Hindlimb muscle (tissue), 1 donor: ENCODE data around the gene COPG1. TPM values are rescaled to one million over a fixed set of nuclear protein-coding genes. Genes with fewer than 3 reads are reported as not detected.
A peak's percentile ranks its signal among the peaks of the same experiment; 100 is the strongest.

Experiments used
- DNase-seq: peaks from one replicate; pipeline ENCODE4 v3.0.0-alpha.2; 2013
- polyA plus RNA-seq: library from polyadenylated mRNA; unstranded; fragments of 120-200 nt; gene quantifications from one replicate; pipeline ENCODE4 v1.2.1, GENCODE V29; 2013; ENCODE audit not compliant: insufficient read length

Gene COPG1
- polyA plus RNA-seq, 1 donor = 103 TPM

GRCh38 chr3:129314386-129315222, 65.2 kb downstream of the COPG1 start:
- DNase-seq = peak; percentile 94

- no peak for DNase-seq
Measured at GRCh38 chr3:129315223-129315997, 66.0 kb downstream of the COPG1 start.

GRCh38 chr3:129315998-129316247, 66.5 kb downstream of the COPG1 start:
- DNase-seq = no peak

DNA sequence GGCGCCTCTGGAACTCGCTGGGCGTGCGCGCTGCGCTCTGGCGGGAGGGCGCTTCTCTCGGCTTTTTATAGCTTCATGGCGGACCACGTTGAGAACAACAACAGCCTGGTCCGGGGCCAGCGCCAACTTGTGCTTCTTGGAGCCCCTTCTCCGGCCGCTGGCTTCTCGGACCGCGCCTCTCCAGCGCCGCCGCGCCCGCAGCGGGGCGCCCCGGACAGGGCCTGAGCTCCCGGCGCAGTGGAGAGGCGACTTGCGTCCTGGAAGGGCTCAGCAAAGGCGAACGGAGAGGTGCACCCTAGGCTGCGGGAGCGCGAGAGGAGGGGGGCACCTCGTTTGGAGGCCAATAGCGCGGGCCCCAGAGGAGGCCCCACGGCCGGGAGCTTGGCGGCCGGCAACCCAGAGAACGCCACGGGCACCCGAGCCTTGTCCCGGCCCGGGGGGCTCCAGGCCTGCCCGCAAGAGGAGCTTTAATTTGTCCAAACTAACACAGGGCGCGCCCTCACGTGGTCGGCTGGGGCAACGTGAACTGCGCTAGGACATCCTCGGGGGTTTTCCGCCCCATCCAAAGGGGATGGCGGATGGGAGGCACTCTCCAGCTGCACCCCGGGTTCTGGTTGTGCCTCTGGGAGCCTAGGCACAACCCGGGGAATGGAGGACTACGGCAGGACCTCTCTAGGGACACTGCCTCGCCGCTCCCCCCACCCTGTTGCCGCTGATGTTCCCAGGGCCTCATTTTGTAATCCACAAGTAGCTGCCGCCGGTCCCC, 67.0 kb downstream of the COPG1 start:
- peak; percentile 86 for DNase-seq

DNA sequence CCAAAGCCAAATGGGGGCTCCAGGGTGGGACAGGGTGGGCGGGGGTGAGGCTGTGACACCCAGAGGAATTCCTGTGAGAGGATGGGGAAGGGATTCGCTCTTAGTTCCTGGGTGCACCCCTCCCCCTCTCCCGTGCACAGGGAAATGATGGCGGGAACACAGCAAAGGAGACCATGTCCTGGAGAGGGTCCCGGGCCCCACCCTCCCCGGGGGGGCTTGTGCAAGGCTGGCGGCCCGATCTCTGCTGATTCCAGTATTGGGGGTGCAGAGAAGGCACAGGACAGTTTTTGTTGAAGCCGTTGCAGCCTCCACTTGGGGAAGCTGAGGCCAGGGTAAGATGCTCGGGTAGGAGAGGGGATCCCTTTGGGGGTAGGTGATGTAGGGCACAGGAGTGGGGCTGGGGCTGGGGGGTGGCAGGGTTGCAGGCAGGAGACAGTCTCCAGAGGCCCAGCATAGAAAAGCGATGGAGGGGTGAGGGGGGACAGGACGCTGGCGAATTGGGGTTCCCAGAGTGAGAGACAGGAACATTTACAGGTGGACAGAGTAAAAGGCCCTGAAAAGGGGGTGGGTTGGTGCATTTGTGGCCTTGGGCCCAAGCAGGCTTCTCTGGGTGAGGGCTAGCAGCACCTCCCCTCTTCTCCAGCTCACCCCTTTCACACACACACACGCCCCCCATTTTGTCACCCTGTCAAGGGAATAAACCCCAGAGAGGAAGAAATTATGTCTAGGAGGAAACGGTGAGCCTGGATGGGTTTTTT, 67.8 kb downstream of the COPG1 start:
- no peak for DNase-seq

DNA sequence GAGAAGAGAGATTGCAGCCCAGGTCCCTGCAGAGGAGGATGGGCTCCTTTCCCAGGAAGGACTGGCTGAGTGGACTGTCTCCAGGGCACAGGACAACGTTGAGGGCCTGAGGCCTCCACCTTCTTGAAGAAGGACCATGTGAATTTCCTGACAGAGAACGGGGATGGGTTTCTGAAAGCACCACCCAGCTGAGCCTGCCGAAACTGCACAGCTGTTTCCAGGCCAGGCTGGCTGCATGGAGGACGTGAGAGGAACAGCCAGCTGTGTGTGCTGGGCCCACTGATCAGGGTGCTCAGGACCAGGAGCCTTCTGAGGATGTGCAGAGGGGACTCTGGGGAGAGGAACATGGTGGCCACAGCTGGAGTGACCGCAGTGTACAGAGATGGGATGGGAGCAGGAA, 68.4 kb downstream of the COPG1 start:
- DNase-seq = no peak

GRCh38 chr3:129318921-129319320, 69.5 kb downstream of the COPG1 start:
- DNase-seq = no peak

- no peak for DNase-seq
Measured at GRCh38 chr3:129320261-129320660, 70.9 kb downstream of the COPG1 start.

DNA sequence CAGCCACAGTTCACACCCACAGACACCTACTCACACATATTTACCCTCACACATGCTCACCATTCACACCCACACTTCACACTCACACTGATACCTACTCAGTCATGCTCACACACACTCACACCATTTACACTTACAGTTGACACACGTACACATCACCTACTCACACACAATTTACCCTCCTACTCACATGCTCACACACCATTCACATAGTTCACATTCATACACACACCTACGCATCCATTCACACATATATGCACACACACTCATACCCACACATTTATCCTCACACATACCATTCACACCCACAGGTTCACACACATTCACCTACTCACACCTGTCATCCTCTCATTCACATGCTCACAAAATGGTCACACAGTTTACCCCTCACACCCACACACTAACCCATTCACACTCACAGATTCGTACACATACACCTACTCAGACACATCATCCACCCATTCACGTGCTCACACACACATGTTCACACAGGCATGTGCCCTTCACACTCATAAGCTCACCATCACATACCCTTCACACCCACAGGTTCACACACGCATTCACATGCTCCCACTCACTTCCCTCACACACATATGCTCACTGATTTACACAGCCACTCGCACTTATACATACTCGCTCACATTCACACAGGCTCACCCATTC, 71.5 kb downstream of the COPG1 start:
- no peak for DNase-seq

DNA sequence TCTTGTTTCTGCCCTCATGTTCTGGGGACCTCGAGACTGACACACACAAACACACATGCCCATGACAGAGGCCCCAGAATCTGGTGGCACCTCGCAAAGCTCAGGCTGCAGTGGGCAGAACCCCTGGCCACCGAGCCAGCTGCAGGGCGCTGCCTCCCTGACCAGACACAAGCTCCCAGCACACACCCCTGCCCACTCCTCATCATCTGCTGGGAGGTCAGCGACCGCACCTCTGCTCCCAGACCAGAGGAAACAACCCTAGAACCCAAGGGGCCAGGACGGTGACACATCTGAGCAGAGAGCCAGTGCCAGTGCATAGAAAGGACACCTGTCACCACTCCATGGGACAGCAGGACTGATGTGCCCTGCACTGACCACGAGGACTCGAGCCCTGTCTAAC, 72.5 kb downstream of the COPG1 start:
- DNase-seq = no peak

GRCh38 chr3:129323651-129324294, 74.4 kb downstream of the COPG1 start:
- DNase-seq = no peak

- DNase-seq = no peak
Measured at GRCh38 chr3:129324855-129325254, 75.4 kb downstream of the COPG1 start.

- no peak for DNase-seq
Measured at GRCh38 chr3:129325383-129325782, 76.0 kb downstream of the COPG1 start.

DNA sequence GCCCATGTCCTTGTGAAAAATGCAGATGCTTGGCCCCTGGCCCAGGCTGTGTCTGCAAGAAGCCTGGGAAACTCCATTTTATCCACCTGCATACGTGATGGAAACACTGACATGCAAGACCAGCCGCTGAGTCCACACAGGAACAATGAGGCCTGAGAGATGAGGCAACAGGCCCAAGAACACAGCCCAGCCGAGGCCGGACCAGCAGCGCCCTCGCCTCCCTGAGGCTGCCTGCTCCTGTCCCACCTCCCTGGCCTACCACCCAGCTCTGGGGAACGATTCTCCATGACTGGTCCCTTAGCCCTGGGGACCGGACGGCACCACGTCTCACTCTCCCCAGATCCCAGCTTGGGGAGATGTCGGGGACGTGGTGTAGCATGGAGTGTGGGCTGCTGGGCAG, 76.7 kb downstream of the COPG1 start:
- no peak for DNase-seq

DNA sequence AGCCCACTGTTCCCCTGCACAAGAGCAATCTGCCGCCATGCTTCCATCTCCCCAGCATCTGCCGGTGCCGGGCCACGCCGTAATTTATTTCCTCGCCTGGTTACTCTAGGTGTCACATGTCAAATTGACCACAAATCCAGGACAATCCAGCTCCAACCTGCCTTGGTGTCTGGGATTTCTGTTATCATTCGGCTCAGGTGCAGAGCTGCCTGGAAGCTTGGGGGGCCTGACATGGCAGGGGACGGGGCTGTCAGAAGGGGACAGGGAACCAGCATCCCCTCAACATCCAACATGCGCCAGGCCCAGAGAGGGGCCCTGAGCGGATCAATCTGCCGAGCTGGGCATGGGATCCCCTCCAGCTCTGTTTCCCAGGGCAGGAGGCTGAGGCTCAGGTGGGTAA, 77.2 kb downstream of the COPG1 start:
- DNase-seq = no peak

Other genes starting within 250 kb of the COPG1 start
- gene EFCC1, start 248.3 kb upstream of the COPG1 start, polyA plus RNA-seq = 1.2 TPM
- 0.30 TPM for gene GP9, start 188.8 kb upstream of the COPG1 start, polyA plus RNA-seq
- 2.4 TPM for gene RAB43, start 127.8 kb upstream of the COPG1 start, polyA plus RNA-seq
- gene ISY1, start 88.5 kb upstream of the COPG1 start, polyA plus RNA-seq = 34.1 TPM
- 278 TPM for gene CNBP, start 65.7 kb upstream of the COPG1 start, polyA plus RNA-seq
- 23.5 TPM for gene HMCES, start 29.3 kb downstream of the COPG1 start, polyA plus RNA-seq
- 0.13 TPM for gene EFCAB12, start 179.0 kb downstream of the COPG1 start, polyA plus RNA-seq
- 27.1 TPM for gene MBD4, start 190.3 kb downstream of the COPG1 start, polyA plus RNA-seq
- 41.2 TPM for gene IFT122, start 190.6 kb downstream of the COPG1 start, polyA plus RNA-seq